H1 (cell line): Measurements from ENCODE around the gene UGT1A7. TPM values are rescaled to one million over a fixed set of nuclear protein-coding genes. Genes with fewer than 3 reads are reported as not detected.

Source experiments
- CTBP2 ChIP-seq: IDR thresholded peaks from 2 replicates; pipeline ENCODE4 v1.7.0; 2011; ENCODE audit warnings: borderline replicate concordance, mild to moderate bottlenecking, moderate library complexity, mixed read lengths, low read length; ENCODE audit not compliant: insufficient read depth, insufficient read length
- GTF2F1 ChIP-seq: IDR thresholded peaks from 2 replicates; pipeline ENCODE4 v1.6.1; 2012; ENCODE audit warnings: low read depth, low read length, improper control_type of control experiment, borderline replicate concordance
- JUN ChIP-seq: IDR thresholded peaks from 2 replicates; pipeline ENCODE4 v1.6.1; 2011; ENCODE audit warnings: low read depth, mild to moderate bottlenecking, improper control_type of control experiment, low read length
- KDM4A ChIP-seq: IDR thresholded peaks from one replicate; pipeline ENCODE4 v1.7.1; 2012; ENCODE audit warnings: low read depth, mild to moderate bottlenecking, moderate library complexity, low read length, inconsistent platforms; ENCODE audit not compliant: severe bottlenecking
- MAFK ChIP-seq: IDR thresholded peaks from 2 replicates; pipeline ENCODE4 v1.6.1; 2012; ENCODE audit warnings: low read depth, mild to moderate bottlenecking, improper control_type of control experiment, low read length
- TBP ChIP-seq: IDR thresholded peaks from 2 replicates; pipeline ENCODE4 v1.6.1; 2011; ENCODE audit warnings: low read depth, low read length, improper control_type of control experiment
- TCF12 ChIP-seq: IDR thresholded peaks from 2 replicates; pipeline ENCODE4 v1.6.1; 2011; ENCODE audit warnings: low read depth, mild to moderate bottlenecking, low read length
- polyA plus RNA-seq, 7 experiments: library from polyadenylated mRNA; depleted of rRNA in 3 of 7; stranded (reverse) in 5 of 7; unstranded in 2 of 7; fragments of >200 nt in 5 of 7; fragments of 200-250 nt in 2 of 7; gene quantifications; 1 replicate in 5 of 7; 2 replicates in 1 of 7; 4 replicates in 1 of 7; pipeline versions ENCODE4 v1.2.1 to v1.2.3, GENCODE V29; 2011 to 2013; ENCODE audit warnings: missing spikeins in 2 of 7, mixed read lengths in 2 of 7
- total RNA-seq: library from RNA; stranded (reverse); fragmentation: NEBNext Ultra II Directional; extraction: Animal tissue kit (Norgen Biotek cat#: 25700); gene quantifications from 2 replicates; pipeline ENCODE4 v1.2.1, GENCODE V29; 2021

Gene UGT1A7
- total and polyA plus RNA-seq, 2 of the 8 experiments (the other 6 are each of a cell fraction or from before 2014, with no cell fraction given): not detected

- TF ChIP-seq KDM4A (no peak), CTBP2 (no peak), TCF12 (no peak), JUN (no peak), GTF2F1 (no peak), MAFK (no peak), TBP (no peak)
These were observed 2.9 kb downstream of the UGT1A7 start (continued) for GRCh38 chr2:233684640-233685039.
